ENCODE measurements around the gene TMEM108.

GRCh38 chr3:133396906-133397305 is 358.7 kb downstream of the TMEM108 start:
- TF ChIP-seq POLR2A (IDR thresholded peaks at IDR 0.05) (no peak), CTCF (IDR thresholded peaks at IDR 0.05) (no peak)
